ENCODE data around the gene CD93. TPM values are rescaled to one million over a fixed set of nuclear protein-coding genes. Genes with fewer than 3 reads are reported as not detected.

Gene CD93
- not detected in 2 replicates for total RNA-seq (2014; rRNA removed; shearing (Covaris generic))

GRCh38 chr20:23086056-23086566 is at the start of gene CD93:
CD93 (minus strand) TSS chr20:23086324; CDS start chr20:23086192, 132 bp downstream.
- no peak for DNase-seq (ENCODE audit: low spot score)

GRCh38 chr20:23133560-23133998 is 47.5 kb upstream of the CD93 start:
- no peak for DNase-seq (ENCODE audit: low spot score)

GRCh38 chr20:23132930-23133559 is 46.9 kb upstream of the CD93 start:
- no peak for DNase-seq (ENCODE audit: low spot score)

GRCh38 chr20:23132293-23132929 is 46.3 kb upstream of the CD93 start:
- DNase-seq (ENCODE audit: low spot score), result no peak

- no peak for DNase-seq (ENCODE audit: low spot score)
These were observed 45.6 kb upstream of the CD93 start for GRCh38 chr20:23131766-23132165.

- no peak for DNase-seq (ENCODE audit: low spot score)
These were observed 44.6 kb upstream of the CD93 start for GRCh38 chr20:23130622-23131140.

GRCh38 chr20:23129891-23130621 is 43.9 kb upstream of the CD93 start:
- no peak for DNase-seq (ENCODE audit: low spot score)

GRCh38 chr20:23129266-23129665 is 43.1 kb upstream of the CD93 start:
- DNase-seq (ENCODE audit: low spot score), result no peak

- no peak for DNase-seq (ENCODE audit: low spot score)
These were observed 42.5 kb upstream of the CD93 start for GRCh38 chr20:23128461-23129125.

GRCh38 chr20:23127506-23128279 is 41.6 kb upstream of the CD93 start:
- DNase-seq (ENCODE audit: low spot score), result no peak

- DNase-seq (ENCODE audit: low spot score), result no peak
These were observed 40.3 kb upstream of the CD93 start for GRCh38 chr20:23126281-23127061.

GRCh38 chr20:23125625-23126191 is 39.6 kb upstream of the CD93 start:
- DNase-seq (ENCODE audit: low spot score), result no peak

GRCh38 chr20:23125159-23125558 is 39.0 kb upstream of the CD93 start:
- no peak for DNase-seq (ENCODE audit: low spot score)

GRCh38 chr20:23123886-23124285 is 37.8 kb upstream of the CD93 start:
- DNase-seq (ENCODE audit: low spot score), result no peak

GRCh38 chr20:23122796-23123655 is 36.9 kb upstream of the CD93 start:
- DNase-seq (ENCODE audit: low spot score), result no peak

GRCh38 chr20:23122321-23122720 is 36.2 kb upstream of the CD93 start:
- DNase-seq (ENCODE audit: low spot score), result no peak

GRCh38 chr20:23121751-23122320 is 35.7 kb upstream of the CD93 start:
- no peak for DNase-seq (ENCODE audit: low spot score)

GRCh38 chr20:23120936-23121750 is 35.0 kb upstream of the CD93 start:
- no peak for DNase-seq (ENCODE audit: low spot score)

All from H4 (cell line).